Activated naive CD4-positive, alpha-beta T cell treated with Interleukin-2 at 50 U/mL for 16 hours (primary cell): ENCODE data around the gene CNTNAP3B.
"Not testable (repeated sequence)": the region's sequence is repeated elsewhere in the genome, so short reads cannot be mapped to it uniquely, and the experiment has no call there.

Experiments
- DNase-seq: peaks from one replicate; pipeline ENCODE4 v3.0.0-alpha.2; 2020

CNTNAP3B gene

GRCh38 chr9:42129073-42129729, at the start of gene CNTNAP3B:
TSS of gene CNTNAP3B (minus strand) at chr9:42129426. CDS start at chr9:42129094, 332 bp downstream.
- DNase-seq = not testable (repeated sequence)

GRCh38 chr9:42160299-42160698, 31.1 kb upstream of the CNTNAP3B start:
- DNase-seq = not testable (repeated sequence)

- not testable (repeated sequence) for DNase-seq
Observed at GRCh38 chr9:42127056-42127841, 2.0 kb downstream of the CNTNAP3B start.

- not testable (repeated sequence) for DNase-seq
Observed at GRCh38 chr9:42121007-42121406, 8.2 kb downstream of the CNTNAP3B start.

GRCh38 chr9:42095929-42096328, 33.3 kb downstream of the CNTNAP3B start:
- DNase-seq = not testable (repeated sequence)

- DNase-seq = not testable (repeated sequence)
Observed at GRCh38 chr9:42084559-42084952, 44.7 kb downstream of the CNTNAP3B start.

GRCh38 chr9:42083877-42084558, 45.2 kb downstream of the CNTNAP3B start:
- DNase-seq = not testable (repeated sequence)

GRCh38 chr9:42080376-42080775, 48.9 kb downstream of the CNTNAP3B start:
- DNase-seq = not testable (repeated sequence)

GRCh38 chr9:42074868-42075267, 54.4 kb downstream of the CNTNAP3B start:
- not testable (repeated sequence) for DNase-seq

- not testable (repeated sequence) for DNase-seq
Observed at GRCh38 chr9:42071026-42071425, 58.2 kb downstream of the CNTNAP3B start.

- not testable (repeated sequence) for DNase-seq
Observed at GRCh38 chr9:42070035-42070799, 59.0 kb downstream of the CNTNAP3B start.

- not testable (repeated sequence) for DNase-seq
Observed at GRCh38 chr9:42053874-42054273, 75.4 kb downstream of the CNTNAP3B start.

- not testable (repeated sequence) for DNase-seq
Observed at GRCh38 chr9:42050701-42051100, 78.5 kb downstream of the CNTNAP3B start.

- DNase-seq = not testable (repeated sequence)
Observed at GRCh38 chr9:42044422-42045010, 84.7 kb downstream of the CNTNAP3B start.

GRCh38 chr9:42033541-42033940, 95.7 kb downstream of the CNTNAP3B start:
- DNase-seq = not testable (repeated sequence)

- not testable (repeated sequence) for DNase-seq
Observed at GRCh38 chr9:42020639-42021038, 108.6 kb downstream of the CNTNAP3B start.

GRCh38 chr9:42018220-42018922, 110.9 kb downstream of the CNTNAP3B start:
- DNase-seq = not testable (repeated sequence)

GRCh38 chr9:42014317-42014716, 114.9 kb downstream of the CNTNAP3B start:
- not testable (repeated sequence) for DNase-seq

- DNase-seq = not testable (repeated sequence)
Observed at GRCh38 chr9:41991607-41992006, 137.6 kb downstream of the CNTNAP3B start.

GRCh38 chr9:41980271-41980670, 149.0 kb downstream of the CNTNAP3B start:
- not testable (repeated sequence) for DNase-seq

GRCh38 chr9:41977965-41978600, 151.1 kb downstream of the CNTNAP3B start:
- not testable (repeated sequence) for DNase-seq
